Astrocyte of the cerebellum (primary cell): Measurements from ENCODE around the gene DPP6.

Experiments
- DNase-seq: peaks from one replicate; pipeline ENCODE4 v3.0.0-alpha.2; 2011; ENCODE audit warnings: low read depth
- H3K4me3 ChIP-seq: 2 replicates; pipeline ENCODE4 v1.5.1; 2011; ENCODE audit warnings: mild to moderate bottlenecking, low read depth, low read length, moderate library complexity
- CTCF ChIP-seq: IDR thresholded peaks from 2 replicates; pipeline ENCODE4 v1.5.1; 2012; ENCODE audit warnings: low read length, low read depth, moderate library complexity, mild to moderate bottlenecking; ENCODE audit errors: missing control alignments
- in situ Hi-C: cut with HindIII; loops from 2 replicates; pipeline ENCODE4 v1.10.0; 2017; ENCODE audit warnings: low sequenced_read_pairs

DPP6 gene

GRCh38 chr7:154765118-154765517, 712.9 kb downstream of the DPP6 start:
- DNase-seq: no peak
- no peak overlapping the region for H3K4me3 ChIP-seq

GRCh38 chr7:154767142-154767541, 714.9 kb downstream of the DPP6 start:
- in situ Hi-C loops: no loop called here
- no peak for DNase-seq
- no peak for TF ChIP-seq CTCF
- H3K4me3 ChIP-seq: no peak overlapping the region

More at GRCh38 chr7:154765118-154765517, 712.9 kb downstream of the DPP6 start:
- no peak for TF ChIP-seq CTCF
- in situ Hi-C loops: no loop called here

GRCh38 chr7:154767821-154768415, 715.7 kb downstream of the DPP6 start:
- DNase-seq: no peak
- TF ChIP-seq CTCF: no peak
- no peak overlapping the region for H3K4me3 ChIP-seq
- in situ Hi-C loops: no loop called here

- no peak for TF ChIP-seq CTCF
- no peak for DNase-seq
- H3K4me3 ChIP-seq: no peak overlapping the region
- in situ Hi-C loops: no loop called here
These were observed 716.8 kb downstream of the DPP6 start for GRCh38 chr7:154769001-154769400.

- no peak for DNase-seq
- H3K4me3 ChIP-seq: no peak overlapping the region
- no peak for TF ChIP-seq CTCF
- in situ Hi-C loops: no loop called here
These were observed 717.3 kb downstream of the DPP6 start for GRCh38 chr7:154769527-154769926.

GRCh38 chr7:154770361-154770760, 718.2 kb downstream of the DPP6 start:
- H3K4me3 ChIP-seq: no peak overlapping the region
- no peak for DNase-seq
- in situ Hi-C loops: no loop called here
- TF ChIP-seq CTCF: no peak
